Raji (cell line): ENCODE measurements around the gene CCDC85C.

Experiments used
- POLR2A ChIP-seq: IDR thresholded peaks from 2 replicates; pipeline ENCODE4 v1.6.1; 2011; ENCODE audit warnings: low read depth, low read length, control low read depth; ENCODE audit not compliant: insufficient read depth

The CCDC85C gene

GRCh38 chr14:99600232-99600888 lies 3.6 kb downstream of the CCDC85C start:
- no peak for TF ChIP-seq POLR2A

- TF ChIP-seq POLR2A: no peak
Measured at GRCh38 chr14:99599393-99599792, 4.6 kb downstream of the CCDC85C start.

- TF ChIP-seq POLR2A: no peak
Measured at GRCh38 chr14:99598774-99599173, 5.2 kb downstream of the CCDC85C start.

GRCh38 chr14:99597911-99598600 lies 6.0 kb downstream of the CCDC85C start:
- TF ChIP-seq POLR2A: no peak

- no peak for TF ChIP-seq POLR2A
Measured at GRCh38 chr14:99596772-99597171, 7.2 kb downstream of the CCDC85C start.

- no peak for TF ChIP-seq POLR2A
Measured at GRCh38 chr14:99596071-99596627, 7.9 kb downstream of the CCDC85C start.

GRCh38 chr14:99595524-99595923 lies 8.5 kb downstream of the CCDC85C start:
- TF ChIP-seq POLR2A: no peak

GRCh38 chr14:99595034-99595433 lies 9.0 kb downstream of the CCDC85C start:
- no peak for TF ChIP-seq POLR2A

GRCh38 chr14:99593971-99594841 lies 9.8 kb downstream of the CCDC85C start:
- no peak for TF ChIP-seq POLR2A

GRCh38 chr14:99592933-99593753 lies 10.9 kb downstream of the CCDC85C start:
- no peak for TF ChIP-seq POLR2A

- TF ChIP-seq POLR2A: no peak
Measured at GRCh38 chr14:99592394-99592793, 11.6 kb downstream of the CCDC85C start.

- TF ChIP-seq POLR2A: no peak
Measured at GRCh38 chr14:99590746-99591555, 13.1 kb downstream of the CCDC85C start.

GRCh38 chr14:99589651-99590530 lies 14.1 kb downstream of the CCDC85C start:
- no peak for TF ChIP-seq POLR2A
